Spleen (tissue), 7 donors: ENCODE measurements around the gene RPUSD1.

Experiments
- POLR2AphosphoS5 ChIP-seq, 3 donors: sonication (generic); formaldehyde crosslinking; IDR thresholded peaks; one replicate each; pipeline ENCODE4 v1.5.1; 2017; ENCODE audit warnings: antibody characterized with exemption in 3 of 3
- TF ChIP-seq, protein P1 (sequence below), 11 experiments: fragments of 200-600 bp in 7 of 11; fragments of 450-650 bp in 4 of 11; sonication (generic) in 4 of 11; IDR thresholded peaks in 8 of 11; conservative IDR thresholded peaks in 3 of 11; 1 replicate in 7 of 11; 2 replicates in 4 of 11; pipeline versions ENCODE4 v1.4.0 to v1.8.0; 2016 to 2021; ENCODE audit warnings: antibody characterized with exemption in 11 of 11, inconsistent platforms in 4 of 11, mild to moderate bottlenecking in 1 of 11
- donor health status: DM: no; HTN: no; CAD: no; lungs with moderate emphysema.
- donor health status: DM: no; HTN: no; CAD: no.
- donor health status: DM: no; HTN: no; CAD: no.

GRCh38 chr16:785563-786535 lies 2.3 kb downstream of the RPUSD1 start:
- peak; percentile 3 to 72 (median 46) for TF ChIP-seq POLR2AphosphoS5 (IDR thresholded peaks at IDR 0.05)
- TF ChIP-seq, protein P1, sequence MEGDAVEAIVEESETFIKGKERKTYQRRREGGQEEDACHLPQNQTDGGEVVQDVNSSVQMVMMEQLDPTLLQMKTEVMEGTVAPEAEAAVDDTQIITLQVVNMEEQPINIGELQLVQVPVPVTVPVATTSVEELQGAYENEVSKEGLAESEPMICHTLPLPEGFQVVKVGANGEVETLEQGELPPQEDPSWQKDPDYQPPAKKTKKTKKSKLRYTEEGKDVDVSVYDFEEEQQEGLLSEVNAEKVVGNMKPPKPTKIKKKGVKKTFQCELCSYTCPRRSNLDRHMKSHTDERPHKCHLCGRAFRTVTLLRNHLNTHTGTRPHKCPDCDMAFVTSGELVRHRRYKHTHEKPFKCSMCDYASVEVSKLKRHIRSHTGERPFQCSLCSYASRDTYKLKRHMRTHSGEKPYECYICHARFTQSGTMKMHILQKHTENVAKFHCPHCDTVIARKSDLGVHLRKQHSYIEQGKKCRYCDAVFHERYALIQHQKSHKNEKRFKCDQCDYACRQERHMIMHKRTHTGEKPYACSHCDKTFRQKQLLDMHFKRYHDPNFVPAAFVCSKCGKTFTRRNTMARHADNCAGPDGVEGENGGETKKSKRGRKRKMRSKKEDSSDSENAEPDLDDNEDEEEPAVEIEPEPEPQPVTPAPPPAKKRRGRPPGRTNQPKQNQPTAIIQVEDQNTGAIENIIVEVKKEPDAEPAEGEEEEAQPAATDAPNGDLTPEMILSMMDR (IDR thresholded peaks at IDR 0.05 in 8 of 11, conservative IDR thresholded peaks at IDR 0.05 in 3 of 11): peak; percentile 46 to 92 (median 79)
